Head of caudate nucleus (tissue), 42 donors: ENCODE data around the gene RNF224.
"Not testable (repeated sequence)": the region's sequence is repeated elsewhere in the genome, so short reads cannot be mapped to it uniquely, and the experiment has no call there.

ENCODE experiments used
- DNase-seq, 42 donors: peaks; one replicate each; pipeline versions ENCODE4 v3.0.0 to v3.0.0-alpha.2; 2020 to 2021; ENCODE audit warnings: mixed read lengths in 7 of 42
- intact Hi-C: fragments of 100-400 bp; cut with DNase I; formaldehyde crosslinking; loops from one replicate; pipeline ENCODE4 v1.15.0; 2022

The RNF224 gene

GRCh38 chr9:137256856-137257255 is 29.6 kb downstream of the RNF224 start:
- intact Hi-C loops: no loop called here
- DNase-seq: no peak

DNA sequence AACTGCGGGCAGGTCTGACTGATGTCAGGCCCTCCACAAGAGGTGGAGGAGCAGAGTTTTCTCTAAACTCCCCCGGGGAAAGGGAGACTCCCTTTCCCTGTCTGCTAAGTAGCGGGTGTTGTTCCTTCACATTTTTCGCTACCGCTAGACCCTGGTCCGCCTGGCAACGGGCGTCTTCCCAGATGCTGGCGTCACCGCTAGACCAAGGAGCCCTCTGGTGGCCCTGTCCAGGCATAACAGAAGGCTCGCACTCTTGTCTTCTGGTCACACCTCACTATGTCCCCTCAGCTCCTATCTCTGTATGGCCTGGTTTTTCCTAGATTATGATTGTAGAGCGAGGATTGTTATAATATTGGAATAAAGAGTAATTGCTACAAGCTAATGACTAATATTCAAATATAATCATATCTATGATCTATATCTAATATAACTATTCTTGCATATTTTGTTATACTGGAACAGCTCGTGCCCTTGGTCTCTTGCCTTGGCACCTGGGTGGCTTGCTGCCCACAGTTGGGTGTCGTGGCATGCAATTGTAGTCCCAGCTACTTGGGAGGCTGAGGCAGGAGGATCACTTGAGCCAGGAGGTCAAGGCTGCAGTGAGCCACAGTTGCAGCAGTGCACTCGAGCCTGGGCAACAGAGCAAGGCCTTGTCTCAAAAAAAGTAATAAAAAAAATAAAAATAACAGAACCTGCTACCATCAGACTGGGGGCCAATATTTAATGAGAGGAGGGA is 35.0 kb downstream of the RNF224 start:
- intact Hi-C loops: not testable (repeated sequence)
- peak in 13 of 42 donors; percentile 30 to 66 (median 45) for DNase-seq

DNA sequence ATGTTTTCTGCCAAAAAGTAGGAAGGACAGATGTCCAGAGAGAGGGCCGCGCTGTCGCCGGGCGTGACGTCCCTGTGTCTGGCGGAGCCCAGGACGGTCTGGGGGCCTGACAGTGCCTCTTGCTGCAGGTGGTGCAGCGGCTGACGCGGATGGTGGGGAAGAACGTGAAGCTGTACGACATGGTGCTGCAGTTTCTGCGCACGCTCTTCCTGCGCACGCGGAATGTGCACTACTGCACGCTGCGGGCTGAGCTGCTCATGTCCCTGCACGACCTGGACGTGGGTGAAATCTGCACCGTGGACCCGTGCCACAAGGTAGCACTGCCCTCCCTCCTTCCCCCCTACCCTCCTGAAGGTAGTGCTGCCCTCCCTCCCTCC is 35.6 kb downstream of the RNF224 start:
- intact Hi-C loops: no loop called here

DNA sequence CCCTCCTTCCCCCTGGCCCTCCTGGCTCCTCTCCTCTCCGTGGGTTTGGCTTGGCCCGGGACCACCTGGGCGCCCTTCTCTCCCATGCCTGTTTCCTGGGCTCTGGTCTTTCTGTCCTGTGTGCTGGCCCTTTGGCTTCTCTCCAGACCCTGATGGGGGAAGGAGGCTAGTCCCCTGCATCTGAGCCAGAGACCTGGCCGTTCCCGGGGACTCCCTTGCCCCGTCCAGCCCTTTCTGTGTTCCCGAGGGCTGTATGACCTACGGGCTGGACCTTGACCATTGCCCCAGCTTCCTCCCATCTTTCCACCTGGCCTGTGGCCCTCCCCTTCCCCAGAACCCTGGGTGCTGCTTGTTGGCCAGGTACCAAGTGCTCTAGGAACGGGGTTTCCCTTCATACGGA is 36.2 kb downstream of the RNF224 start:
- DNase-seq: no peak
- intact Hi-C loops: no loop called here

More for the DNA sequence above, 35.6 kb downstream of the RNF224 start:
- no peak for DNase-seq

DNA sequence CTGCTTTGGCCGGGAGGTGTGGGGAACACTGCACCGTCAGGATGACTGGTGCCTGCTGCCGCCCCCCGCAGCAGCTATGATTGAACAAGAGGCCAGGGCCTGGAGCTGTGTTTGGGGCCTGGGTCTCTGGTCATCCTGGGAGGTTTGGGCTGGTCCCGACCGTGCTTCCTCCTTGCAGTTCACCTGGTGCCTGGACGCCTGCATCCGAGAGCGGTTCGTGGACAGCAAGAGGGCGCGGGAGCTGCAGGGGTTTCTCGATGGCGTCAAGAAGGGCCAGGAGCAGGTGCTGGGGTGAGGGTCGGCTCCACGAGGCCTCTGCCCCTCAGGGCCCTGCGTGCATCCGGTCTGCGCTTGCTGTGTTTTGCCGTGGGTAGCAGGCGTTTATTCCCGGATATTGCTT is 36.8 kb downstream of the RNF224 start:
- intact Hi-C loops: no loop called here
- no peak for DNase-seq

DNA sequence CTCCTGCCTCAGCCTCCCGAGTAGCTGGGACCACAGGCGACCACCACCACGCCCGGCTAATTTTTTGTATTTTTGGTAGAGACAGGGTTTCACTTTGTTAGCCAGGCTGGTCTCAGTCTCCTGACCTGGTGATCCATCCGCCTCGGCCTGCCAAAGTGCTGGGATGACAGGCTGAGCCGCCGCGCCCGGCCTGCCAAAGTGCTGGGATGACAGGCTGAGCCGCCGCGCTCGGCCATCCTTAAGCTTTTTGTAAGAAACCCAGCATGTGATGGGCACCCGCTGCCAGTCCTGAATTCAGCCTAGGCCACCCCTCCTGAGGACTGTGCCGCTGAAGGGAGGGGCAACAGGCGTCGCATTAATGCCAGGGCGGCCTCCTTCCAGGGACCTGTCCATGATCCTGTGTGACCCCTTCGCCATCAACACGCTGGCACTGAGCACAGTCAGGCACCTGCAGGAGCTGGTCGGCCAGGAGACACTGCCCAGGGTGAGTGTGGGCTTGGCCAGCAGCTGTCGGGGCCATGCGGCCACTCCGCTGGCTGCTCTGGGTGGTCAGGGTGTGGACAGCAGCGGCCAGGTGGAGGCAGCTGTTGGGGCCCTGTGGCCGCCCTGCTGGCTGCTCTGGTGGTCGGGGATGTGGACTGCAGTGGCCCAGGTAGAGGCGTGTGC is 38.3 kb downstream of the RNF224 start:
- DNase-seq: no peak

GRCh38 chr9:137266162-137266527 is 38.8 kb downstream of the RNF224 start:
- intact Hi-C loops: no loop called here
- no peak for DNase-seq

More for the DNA sequence above, 38.3 kb downstream of the RNF224 start:
- intact Hi-C loops: no loop called here

DNA sequence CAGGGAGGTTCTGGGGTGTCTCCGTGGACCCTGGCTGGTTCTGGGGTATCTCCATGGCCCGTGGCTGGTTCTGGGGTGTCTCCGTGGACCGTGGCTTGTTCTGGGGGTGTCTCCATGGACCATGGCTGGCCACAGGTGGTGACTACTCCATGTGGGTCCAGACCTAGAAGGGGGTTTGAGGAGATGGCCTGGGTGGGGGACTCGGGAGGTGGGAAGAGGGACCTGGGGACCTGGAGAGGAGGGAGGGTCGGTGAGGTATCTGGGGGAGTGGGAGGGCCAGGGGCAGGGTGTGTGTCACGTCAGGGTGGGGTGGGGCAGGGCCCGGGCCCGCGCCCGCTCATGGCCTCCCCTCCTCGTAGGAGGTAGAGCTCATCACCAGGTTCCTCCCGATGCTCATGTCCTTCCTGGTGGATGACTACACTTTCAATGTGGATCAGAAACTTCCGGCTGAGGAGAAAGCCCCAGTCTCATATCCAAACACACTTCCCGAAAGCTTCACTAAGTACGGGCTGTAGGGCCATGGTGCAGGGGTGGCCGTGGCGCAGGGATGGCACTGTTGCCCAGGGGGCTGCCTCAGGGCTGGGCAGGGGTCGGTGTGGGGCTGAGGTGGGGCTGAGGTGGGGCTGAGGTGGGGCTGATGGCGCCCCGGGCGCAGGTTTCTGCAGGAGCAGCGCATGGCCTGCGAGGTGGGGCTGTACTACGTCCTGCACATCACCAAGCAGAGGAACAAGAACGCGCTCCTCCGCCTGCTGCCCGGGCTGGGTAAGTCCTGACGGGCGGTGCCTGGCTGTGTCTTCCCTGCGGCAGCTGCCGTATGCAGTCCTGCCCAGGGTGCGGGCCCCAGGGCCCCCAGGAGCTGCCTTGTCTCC is 39.5 kb downstream of the RNF224 start:
- intact Hi-C loops: no loop called here
- no peak for DNase-seq

DNA sequence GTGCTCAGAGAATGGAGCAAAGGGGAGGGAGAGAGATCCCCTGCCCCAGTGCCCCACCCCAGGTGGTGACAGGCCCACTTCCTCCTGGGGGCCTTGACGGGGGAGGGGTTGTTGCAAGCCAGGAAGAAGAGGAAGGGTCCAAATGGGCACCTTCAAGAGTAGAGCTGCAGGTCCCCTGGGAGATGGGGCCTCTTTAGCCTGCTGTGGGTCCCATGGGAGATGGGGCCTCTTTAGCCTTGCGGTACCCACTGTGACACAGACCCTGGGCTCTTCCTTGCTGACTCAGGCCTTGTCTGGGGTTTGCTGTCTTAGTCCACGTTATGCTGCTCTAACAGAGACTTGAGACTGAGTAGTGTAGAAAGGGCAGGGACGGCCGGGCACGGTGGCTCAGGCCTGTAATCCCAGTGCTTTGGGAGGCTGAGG is 40.6 kb downstream of the RNF224 start:
- intact Hi-C loops: no loop called here
- DNase-seq: no peak

DNA sequence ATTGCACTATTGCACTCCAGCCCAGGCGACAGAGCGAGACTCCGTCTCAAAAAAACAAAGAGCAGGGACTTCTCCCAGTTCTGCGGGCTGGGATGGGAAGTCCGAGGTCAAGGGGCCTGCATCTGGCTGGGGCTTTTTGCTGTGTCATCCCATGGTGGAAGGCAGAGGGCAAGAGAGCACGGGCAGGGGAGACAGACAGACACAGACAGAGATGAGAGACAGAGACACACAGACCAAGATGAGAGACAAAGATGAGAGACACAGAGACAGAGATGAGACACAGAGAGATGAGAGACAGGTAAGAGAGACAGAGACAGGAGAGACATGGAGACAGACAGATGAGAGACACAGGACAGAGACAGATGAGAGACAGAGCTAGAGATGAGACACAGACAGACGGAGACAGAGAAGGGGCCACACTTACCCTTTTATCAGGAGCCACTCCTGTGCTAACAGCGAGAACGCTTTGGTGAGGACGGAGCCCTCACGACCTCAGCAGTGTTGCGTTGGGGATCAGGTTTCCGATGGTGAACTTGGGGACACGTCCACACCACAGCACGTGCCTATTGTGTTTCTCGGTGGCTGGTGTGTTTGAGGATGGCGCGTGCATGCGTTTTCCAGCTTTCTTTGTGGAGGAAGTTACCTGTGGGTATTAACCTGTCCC is 41.4 kb downstream of the RNF224 start:
- intact Hi-C loops: no loop called here

DNA sequence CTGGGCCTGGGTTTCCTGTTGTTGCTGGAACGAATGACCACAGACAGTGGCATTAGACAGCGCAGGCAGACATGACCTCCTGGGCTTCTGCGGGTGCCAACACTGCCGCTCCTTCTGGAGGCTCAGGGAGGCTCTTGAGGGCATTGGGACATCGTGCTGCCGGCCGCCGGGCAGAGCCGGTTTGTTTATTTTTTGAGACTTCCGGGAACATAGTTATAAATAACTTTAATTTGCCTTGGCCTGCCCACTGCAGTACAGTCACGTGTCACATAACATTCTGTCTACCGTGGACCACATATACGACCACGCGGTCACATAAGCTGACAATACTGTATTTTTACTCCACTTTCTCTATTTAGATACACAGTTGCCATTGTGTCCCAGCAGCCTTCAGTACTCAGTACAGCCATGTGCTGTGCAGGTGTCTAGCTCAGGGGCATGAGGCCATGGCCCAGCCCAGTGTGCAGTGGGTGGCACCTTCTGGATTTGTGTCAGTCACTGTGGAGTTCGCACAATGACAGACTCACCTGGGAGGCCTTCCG is 42.0 kb downstream of the RNF224 start:
- intact Hi-C loops: no loop called here
- no peak for DNase-seq

More for the DNA sequence above, 41.4 kb downstream of the RNF224 start:
- no peak for DNase-seq

DNA sequence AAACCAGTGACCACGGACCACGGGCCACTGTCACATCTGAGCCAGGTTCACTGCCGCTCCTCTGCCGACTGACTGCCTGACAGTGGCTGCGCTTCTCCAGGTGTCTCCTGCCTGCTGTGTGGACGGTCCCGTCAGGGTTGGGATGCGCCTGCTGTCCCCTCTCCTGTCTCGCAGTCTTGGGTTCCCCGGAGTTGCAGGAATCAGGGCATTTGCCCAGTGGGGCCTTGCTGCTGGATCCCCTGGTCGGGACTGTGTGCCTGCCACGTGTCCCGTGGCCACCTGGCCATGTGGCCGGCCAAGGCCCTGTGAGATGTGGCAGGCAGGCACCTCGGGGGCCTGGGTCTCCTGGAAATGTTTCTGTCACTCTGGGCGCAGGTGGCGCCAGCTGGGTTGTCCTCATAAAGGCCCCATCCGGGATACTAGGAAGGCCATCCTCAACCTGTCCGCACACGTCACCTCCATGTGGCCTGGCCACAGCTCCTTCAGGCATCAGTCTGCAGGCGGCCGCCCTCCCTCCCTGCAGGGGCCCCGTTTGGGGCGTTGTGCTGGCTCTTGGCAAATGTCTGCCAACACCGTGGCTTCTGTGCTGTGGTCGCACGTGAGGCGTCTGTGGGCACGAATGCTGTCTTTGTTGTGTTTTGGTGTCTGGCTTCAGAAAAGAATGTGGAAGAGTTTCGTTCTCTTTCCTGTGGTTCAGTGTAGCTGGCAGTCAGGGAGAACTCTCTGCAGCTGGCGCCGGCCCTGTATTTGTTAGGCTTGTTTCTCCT is 43.8 kb downstream of the RNF224 start:
- no peak for DNase-seq
- intact Hi-C loops: no loop called here

- intact Hi-C loops: no loop called here
- no peak for DNase-seq
These were observed 44.4 kb downstream of the RNF224 start for GRCh38 chr9:137271696-137272076.

DNA sequence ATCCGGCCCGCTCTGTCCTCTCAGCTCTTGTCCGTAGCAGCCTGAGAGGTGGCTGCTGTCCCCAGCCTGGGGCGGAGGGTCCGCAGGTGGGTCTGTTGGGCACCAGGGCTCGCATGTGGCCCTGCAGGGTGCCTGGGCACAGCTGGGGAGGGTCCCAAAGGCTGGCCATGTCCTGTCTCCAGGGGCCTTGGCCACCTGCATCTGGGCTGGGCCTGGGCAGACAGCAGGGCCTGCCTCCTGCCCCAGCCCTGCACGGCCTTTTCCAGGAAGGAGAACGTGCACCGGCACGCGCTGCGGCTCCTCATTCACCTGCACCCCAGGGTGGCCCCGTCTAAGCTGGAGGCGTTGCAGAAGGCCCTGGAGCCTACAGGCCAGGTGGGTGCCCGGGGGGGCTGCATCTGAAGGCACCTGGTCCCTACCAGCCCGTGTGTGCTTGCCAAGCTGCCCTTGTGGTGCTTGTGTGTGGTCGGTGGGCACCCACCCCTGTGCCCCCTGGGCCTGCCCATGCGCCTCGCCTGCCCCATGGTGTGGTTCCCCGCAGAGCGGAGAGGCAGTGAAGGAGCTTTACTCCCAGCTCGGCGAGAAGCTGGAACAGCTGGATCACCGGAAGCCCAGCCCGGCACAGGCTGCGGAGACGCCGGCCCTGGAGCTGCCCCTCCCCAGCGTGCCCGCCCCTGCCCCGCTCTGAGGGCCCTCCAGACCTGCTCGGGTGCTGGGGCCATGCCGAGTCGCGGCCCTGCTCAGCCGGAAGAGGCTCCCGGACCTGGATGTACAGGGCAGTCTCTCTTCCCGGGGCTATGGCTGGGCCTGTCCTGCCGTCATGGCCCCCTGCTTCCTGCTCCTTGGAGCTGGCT is 45.2 kb downstream of the RNF224 start:
- no peak for DNase-seq

GRCh38 chr9:137273095-137273490 is 45.8 kb downstream of the RNF224 start:
- no peak for DNase-seq
- intact Hi-C loops: no loop called here

More for the DNA sequence above, 45.2 kb downstream of the RNF224 start:
- intact Hi-C loops: no loop called here

- intact Hi-C loops: no loop called here
- no peak for DNase-seq
These were observed 46.5 kb downstream of the RNF224 start for GRCh38 chr9:137273611-137274320.

GRCh38 chr9:137275203-137275587 is 47.9 kb downstream of the RNF224 start:
- intact Hi-C loops: no loop called here

More at GRCh38 chr9:137275203-137275587, 47.9 kb downstream of the RNF224 start:
- DNase-seq: no peak
